ENCODE measurements around the gene NUP214. TPM values are rescaled to one million over a fixed set of nuclear protein-coding genes. Genes with fewer than 3 reads are reported as not detected.

NUP214 gene
- total RNA-seq, 4 donors from 2014 or later, result 27.4 to 78.3 (median 47.4) TPM

DNA sequence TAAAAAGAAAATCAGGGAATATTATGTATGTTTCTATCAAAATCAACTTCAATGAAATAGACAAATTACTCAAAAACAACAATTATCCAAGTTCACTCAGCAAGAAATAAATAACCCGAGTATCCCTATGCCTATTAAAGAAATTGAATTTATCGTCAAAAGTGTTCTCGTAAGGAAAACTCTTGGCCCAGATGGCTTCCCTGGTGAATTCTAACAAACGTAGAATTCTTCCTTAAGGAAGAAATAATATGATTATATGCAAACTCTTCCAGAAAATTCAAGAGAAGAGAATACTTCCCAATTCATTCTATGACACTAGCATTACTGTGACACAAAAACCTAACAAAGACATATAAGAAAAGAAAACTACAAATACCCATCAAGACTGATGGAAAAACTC lies 121.2 kb downstream of the NUP214 start:
- TF ChIP-seq, protein P1, sequence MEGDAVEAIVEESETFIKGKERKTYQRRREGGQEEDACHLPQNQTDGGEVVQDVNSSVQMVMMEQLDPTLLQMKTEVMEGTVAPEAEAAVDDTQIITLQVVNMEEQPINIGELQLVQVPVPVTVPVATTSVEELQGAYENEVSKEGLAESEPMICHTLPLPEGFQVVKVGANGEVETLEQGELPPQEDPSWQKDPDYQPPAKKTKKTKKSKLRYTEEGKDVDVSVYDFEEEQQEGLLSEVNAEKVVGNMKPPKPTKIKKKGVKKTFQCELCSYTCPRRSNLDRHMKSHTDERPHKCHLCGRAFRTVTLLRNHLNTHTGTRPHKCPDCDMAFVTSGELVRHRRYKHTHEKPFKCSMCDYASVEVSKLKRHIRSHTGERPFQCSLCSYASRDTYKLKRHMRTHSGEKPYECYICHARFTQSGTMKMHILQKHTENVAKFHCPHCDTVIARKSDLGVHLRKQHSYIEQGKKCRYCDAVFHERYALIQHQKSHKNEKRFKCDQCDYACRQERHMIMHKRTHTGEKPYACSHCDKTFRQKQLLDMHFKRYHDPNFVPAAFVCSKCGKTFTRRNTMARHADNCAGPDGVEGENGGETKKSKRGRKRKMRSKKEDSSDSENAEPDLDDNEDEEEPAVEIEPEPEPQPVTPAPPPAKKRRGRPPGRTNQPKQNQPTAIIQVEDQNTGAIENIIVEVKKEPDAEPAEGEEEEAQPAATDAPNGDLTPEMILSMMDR (IDR thresholded peaks at IDR 0.05), result no peak
- no peak for ATAC-seq (ENCODE audit: low FRiP score)
- no peak for DNase-seq (ENCODE audit: low spot score)

DNA sequence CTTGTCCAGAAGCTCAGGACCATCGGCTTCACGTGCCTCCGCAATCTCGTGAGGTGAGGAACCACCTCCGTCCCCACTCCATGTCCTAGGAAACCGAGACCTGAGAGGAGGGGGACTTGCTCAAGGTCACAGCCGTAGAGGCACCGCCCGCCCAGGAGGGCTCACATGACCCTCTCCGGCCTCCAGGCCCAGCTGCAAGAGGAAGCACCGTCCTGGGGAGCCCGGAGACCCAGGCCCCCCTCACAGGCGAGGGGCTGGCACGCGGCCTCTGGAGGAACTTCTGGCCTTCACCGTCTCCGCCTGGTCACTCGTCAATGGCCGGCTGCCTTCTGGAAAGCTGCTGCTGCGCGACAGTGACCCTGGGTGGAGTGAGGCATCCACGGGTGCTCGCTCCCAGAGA lies 126.7 kb downstream of the NUP214 start:
- DNase-seq (ENCODE audit: low spot score), result no peak
- ATAC-seq (ENCODE audit: low FRiP score), result peak; percentile 8

DNA sequence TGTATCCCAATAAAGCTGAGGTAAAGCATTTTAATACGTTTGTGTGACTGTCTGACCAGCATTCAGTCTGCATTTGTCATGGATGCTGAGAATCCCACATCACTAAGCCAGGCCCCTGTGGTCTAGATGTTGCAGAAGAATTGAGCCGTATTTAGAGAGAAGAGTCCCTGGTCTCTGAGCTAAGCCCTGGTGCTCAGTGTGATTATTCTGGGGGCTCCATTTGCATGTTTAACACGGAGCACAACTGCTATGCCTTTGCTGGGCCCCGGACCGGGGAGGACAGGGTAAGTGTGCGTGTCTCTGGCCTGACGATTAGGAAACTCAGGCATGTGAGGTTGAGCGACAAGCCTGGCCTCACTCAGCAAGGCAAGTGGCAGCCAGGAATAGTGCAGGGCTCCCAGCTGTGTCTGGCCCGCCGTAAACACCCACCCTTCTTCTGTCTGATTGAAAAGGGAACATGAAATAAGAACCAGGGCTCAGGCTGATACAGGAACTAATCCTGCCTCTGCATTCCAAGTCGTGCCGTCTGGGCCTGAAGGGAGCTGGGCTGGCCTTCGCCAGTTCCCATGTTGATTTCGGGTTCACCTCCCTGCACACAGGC lies 128.6 kb downstream of the NUP214 start:
- DNase-seq (ENCODE audit: low spot score) (no peak), ATAC-seq (ENCODE audit: low FRiP score) (no peak)
- TF ChIP-seq, protein P1 (IDR thresholded peaks at IDR 0.05), result no peak

More for the DNA sequence above, 126.7 kb downstream of the NUP214 start:
- TF ChIP-seq, protein P1 (IDR thresholded peaks at IDR 0.05), result no peak

- ATAC-seq (ENCODE audit: low FRiP score) (no peak), DNase-seq (ENCODE audit: low spot score) (no peak)
- TF ChIP-seq, protein P1 (IDR thresholded peaks at IDR 0.05), result no peak
Measured at GRCh38 chr9:131254626-131255025, 129.2 kb downstream of the NUP214 start.

DNA sequence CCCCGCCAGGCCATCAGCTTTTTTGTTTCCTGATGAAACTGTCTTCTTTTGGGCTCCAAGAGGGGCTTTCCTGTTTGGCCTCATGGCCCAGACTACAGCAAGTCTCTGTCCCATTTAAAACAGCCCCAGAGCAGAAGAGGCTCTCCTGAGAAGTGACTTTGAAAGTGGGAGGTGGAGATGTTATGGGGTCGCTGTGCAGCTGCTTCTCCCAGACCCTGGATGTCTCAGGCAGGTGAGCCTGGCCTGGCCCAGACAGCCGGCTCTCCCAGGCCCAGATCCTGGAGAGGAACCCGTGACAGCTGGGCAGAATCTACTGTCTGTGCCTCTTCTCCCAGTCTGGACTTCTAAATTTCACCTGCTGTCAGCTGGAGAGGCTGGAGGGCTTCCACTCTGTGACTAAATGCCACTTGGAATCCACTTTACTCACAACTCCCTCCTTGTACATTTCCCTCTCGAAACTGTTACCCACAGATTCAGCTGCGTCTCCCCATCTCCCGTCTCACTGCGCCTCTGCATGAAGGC lies 130.4 kb downstream of the NUP214 start:
- TF ChIP-seq, protein P1 (IDR thresholded peaks at IDR 0.05), result no peak
- DNase-seq (ENCODE audit: low spot score), result no peak
- ATAC-seq (ENCODE audit: low FRiP score), result no peak

DNA sequence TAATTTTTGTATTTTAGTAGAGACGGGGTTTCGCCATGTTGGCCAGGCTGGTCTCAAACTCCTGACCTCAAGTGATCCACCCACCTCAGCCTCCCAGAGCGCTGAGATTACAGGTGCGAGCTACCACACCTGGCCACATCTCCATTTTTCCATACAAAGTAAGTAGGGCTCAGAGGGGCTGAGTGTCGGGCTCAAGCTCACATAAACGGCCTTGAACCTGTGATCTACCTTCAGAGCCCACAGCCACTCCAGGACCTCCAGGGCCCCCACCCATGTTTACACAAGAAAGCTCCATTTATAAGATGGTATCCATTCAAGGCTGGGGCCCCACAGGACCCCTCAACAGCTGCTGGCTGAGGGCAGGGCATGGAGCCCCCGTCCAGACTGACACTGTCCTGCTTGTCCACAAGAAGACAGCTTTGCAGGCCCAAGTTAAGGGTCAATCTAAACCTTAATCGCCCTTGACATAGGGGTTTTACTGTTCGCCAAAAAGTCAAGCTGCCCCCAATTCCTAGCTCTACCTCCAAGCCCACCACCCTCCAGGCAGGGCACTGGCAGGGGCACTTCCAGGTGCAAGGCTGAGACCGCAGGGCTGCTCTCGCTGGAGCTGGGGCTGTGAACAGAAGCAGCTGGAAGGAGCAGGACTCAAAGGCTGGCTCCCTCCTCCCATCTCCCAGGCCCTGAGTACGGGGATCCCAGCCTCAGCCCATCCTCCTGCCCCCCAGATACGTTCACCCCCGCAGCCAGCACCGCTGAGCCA lies 132.1 kb downstream of the NUP214 start:
- DNase-seq (ENCODE audit: low spot score) (no peak), ATAC-seq (ENCODE audit: low FRiP score) (no peak)

More for the DNA sequence above, 132.1 kb downstream of the NUP214 start:
- TF ChIP-seq, protein P1 (IDR thresholded peaks at IDR 0.05), result no peak
